WTC11 (cell line): ENCODE measurements around the gene RBP3.

Source experiments
- CREB1 ChIP-seq: sonication (generic); formaldehyde crosslinking; IDR thresholded peaks from 2 replicates; pipeline ENCODE4 v1.8.0; 2023; ENCODE audit warnings: mild to moderate bottlenecking, missing genetic modification reagents
- KAT7 ChIP-seq: sonication (generic); formaldehyde crosslinking; IDR thresholded peaks from 2 replicates; pipeline ENCODE4 v1.8.1; 2023; ENCODE audit warnings: missing genetic modification reagents, mild to moderate bottlenecking, borderline replicate concordance
- NR2C2 ChIP-seq: sonication (generic); formaldehyde crosslinking; IDR thresholded peaks from 2 replicates; pipeline ENCODE4 v1.8.0; 2022; ENCODE audit warnings: mild to moderate bottlenecking, missing genetic modification reagents
- RELA ChIP-seq: sonication (generic); formaldehyde crosslinking; IDR thresholded peaks from 2 replicates; pipeline ENCODE4 v1.8.1; 2022; ENCODE audit warnings: missing genetic modification reagents, mild to moderate bottlenecking, borderline replicate concordance
- STAT6 ChIP-seq: sonication (generic); formaldehyde crosslinking; conservative IDR thresholded peaks from 2 replicates; pipeline ENCODE4 v1.8.1; 2023; ENCODE audit warnings: mild to moderate bottlenecking, low read depth, missing genetic modification reagents, moderate library complexity
- TEAD4 ChIP-seq: sonication (generic); formaldehyde crosslinking; IDR thresholded peaks from 2 replicates; pipeline ENCODE4 v1.8.0; 2022; ENCODE audit warnings: mild to moderate bottlenecking, missing genetic modification reagents
- USF1 ChIP-seq: sonication (generic); formaldehyde crosslinking; IDR thresholded peaks from 2 replicates; pipeline ENCODE4 v1.8.0; 2022; ENCODE audit warnings: mild to moderate bottlenecking, missing genetic modification reagents
- USF2 ChIP-seq: sonication (generic); formaldehyde crosslinking; IDR thresholded peaks from 2 replicates; pipeline ENCODE4 v1.8.1; 2023; ENCODE audit warnings: mild to moderate bottlenecking, missing genetic modification reagents, moderate library complexity
- ZNF232 ChIP-seq: sonication (generic); formaldehyde crosslinking; IDR thresholded peaks from 2 replicates; pipeline ENCODE4 v1.8.0; 2022; ENCODE audit warnings: mild to moderate bottlenecking, missing genetic modification reagents
- TF ChIP-seq, protein P1 (sequence below): fragments of 200-600 bp; IDR thresholded peaks from 2 replicates; pipeline ENCODE4 v1.8.0; 2022; ENCODE audit warnings: antibody characterized with exemption
- TF ChIP-seq, protein P2 (sequence below): sonication (generic); formaldehyde crosslinking; IDR thresholded peaks from 2 replicates; pipeline ENCODE4 v1.8.1; 2023; ENCODE audit warnings: mild to moderate bottlenecking, missing genetic modification reagents
- TF ChIP-seq, protein P3 (sequence below): sonication (generic); formaldehyde crosslinking; IDR thresholded peaks from 2 replicates; pipeline ENCODE4 v1.8.1; 2023; ENCODE audit warnings: mild to moderate bottlenecking, missing genetic modification reagents, moderate library complexity

GRCh38 chr10:47357131-47357582 is 9.0 kb downstream of the RBP3 start:
- TF ChIP-seq, protein P1, sequence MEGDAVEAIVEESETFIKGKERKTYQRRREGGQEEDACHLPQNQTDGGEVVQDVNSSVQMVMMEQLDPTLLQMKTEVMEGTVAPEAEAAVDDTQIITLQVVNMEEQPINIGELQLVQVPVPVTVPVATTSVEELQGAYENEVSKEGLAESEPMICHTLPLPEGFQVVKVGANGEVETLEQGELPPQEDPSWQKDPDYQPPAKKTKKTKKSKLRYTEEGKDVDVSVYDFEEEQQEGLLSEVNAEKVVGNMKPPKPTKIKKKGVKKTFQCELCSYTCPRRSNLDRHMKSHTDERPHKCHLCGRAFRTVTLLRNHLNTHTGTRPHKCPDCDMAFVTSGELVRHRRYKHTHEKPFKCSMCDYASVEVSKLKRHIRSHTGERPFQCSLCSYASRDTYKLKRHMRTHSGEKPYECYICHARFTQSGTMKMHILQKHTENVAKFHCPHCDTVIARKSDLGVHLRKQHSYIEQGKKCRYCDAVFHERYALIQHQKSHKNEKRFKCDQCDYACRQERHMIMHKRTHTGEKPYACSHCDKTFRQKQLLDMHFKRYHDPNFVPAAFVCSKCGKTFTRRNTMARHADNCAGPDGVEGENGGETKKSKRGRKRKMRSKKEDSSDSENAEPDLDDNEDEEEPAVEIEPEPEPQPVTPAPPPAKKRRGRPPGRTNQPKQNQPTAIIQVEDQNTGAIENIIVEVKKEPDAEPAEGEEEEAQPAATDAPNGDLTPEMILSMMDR: no peak
- TF ChIP-seq USF2 (CRISPR knock-in tag) (no peak), KAT7 (CRISPR knock-in tag) (no peak), CREB1 (no peak), STAT6 (CRISPR knock-in tag) (no peak), ZNF232 (no peak), NR2C2 (CRISPR knock-in tag) (no peak), RELA (no peak), USF1 (CRISPR knock-in tag) (no peak), TEAD4 (no peak)
- TF ChIP-seq, protein P2, sequence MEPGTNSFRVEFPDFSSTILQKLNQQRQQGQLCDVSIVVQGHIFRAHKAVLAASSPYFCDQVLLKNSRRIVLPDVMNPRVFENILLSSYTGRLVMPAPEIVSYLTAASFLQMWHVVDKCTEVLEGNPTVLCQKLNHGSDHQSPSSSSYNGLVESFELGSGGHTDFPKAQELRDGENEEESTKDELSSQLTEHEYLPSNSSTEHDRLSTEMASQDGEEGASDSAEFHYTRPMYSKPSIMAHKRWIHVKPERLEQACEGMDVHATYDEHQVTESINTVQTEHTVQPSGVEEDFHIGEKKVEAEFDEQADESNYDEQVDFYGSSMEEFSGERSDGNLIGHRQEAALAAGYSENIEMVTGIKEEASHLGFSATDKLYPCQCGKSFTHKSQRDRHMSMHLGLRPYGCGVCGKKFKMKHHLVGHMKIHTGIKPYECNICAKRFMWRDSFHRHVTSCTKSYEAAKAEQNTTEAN: no peak
- TF ChIP-seq, protein P3, sequence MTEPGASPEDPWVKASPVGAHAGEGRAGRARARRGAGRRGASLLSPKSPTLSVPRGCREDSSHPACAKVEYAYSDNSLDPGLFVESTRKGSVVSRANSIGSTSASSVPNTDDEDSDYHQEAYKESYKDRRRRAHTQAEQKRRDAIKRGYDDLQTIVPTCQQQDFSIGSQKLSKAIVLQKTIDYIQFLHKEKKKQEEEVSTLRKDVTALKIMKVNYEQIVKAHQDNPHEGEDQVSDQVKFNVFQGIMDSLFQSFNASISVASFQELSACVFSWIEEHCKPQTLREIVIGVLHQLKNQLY (CRISPR knock-in tag): no peak
